ENCODE data around the gene NDUFA13. TPM values are rescaled to one million over a fixed set of nuclear protein-coding genes. Genes with fewer than 3 reads are reported as not detected.

NDUFA13 gene
- total RNA-seq, 2 experiments from 2014 or later = 371 to 388 TPM

DNA sequence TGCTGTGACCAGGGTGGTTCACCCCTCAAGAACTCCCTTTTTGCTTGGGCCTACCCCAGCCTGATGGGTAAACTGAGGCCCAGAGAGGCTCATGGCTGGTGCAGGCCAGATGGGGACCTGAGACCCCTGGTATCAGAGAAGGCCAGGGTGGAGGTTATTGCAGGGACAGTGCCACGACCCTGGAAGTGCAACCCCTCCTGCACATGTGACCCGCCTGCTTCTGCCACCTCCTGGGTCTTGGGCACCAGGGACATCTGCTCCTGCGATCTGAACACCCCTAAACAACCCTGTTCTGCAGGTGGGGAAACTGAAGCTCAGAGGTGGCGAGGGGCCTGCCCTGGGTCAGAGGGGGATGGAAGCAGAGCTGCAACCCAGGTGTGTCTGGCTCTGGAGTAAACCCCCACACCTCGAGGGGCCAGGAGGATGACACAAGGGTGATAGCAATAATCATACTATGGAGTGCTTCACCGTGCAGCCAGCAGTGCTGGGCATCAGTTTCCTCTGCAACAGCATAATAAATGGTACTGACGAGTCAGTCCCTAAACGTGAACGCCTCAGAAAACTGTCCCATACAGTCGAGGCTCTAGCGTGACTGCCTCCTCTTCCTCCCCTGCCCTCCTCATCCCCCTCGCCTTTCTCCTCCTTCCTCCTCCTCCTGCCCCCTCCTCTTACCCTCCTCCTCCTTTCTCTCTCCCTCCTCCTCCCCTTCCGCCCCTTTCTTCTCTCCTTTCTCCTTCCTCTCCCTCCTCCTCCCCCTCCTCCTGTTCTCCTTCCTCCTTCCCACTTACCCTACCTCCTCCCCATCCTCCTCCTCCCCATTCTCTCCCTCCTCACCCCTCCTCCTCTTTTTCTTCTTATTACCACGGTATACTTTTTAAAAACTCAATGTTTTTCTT, 17.0 kb downstream of the NDUFA13 start:
- no peak for DNase-seq
- peaks cover 14% of the 10 kb centered on the region for H3K4me1 Mint-ChIP-seq
- H3K36me3 Mint-ChIP-seq (ENCODE audit: low read depth) = peaks cover 12% of the 10 kb centered on the region
- CTCF ChIA-PET = interaction anchor here (0.5 to 3.2 kb wide), 27 partner anchors 8 to 426 kb away, joined by 3 to 34 read pairs (median 4); partner anchors contain the start of genes GMIP, NDUFA13, TSSK6 and ZNF101
- POLR2A ChIA-PET = interaction anchor here (0.6 to 2.8 kb wide), 17 partner anchors 14 to 304 kb away, joined by 3 to 22 read pairs (median 4); partner anchors contain the start of genes ATP13A1, GMIP, NDUFA13 and TSSK6
- H3K9me3 Mint-ChIP-seq = no peaks in the 10 kb centered on the region
- H3K27ac Mint-ChIP-seq = no peak overlapping the region
- peaks cover 8% of the 10 kb centered on the region for H3K27me3 Mint-ChIP-seq
- H3K4me3 Mint-ChIP-seq = no peak overlapping the region

DNA sequence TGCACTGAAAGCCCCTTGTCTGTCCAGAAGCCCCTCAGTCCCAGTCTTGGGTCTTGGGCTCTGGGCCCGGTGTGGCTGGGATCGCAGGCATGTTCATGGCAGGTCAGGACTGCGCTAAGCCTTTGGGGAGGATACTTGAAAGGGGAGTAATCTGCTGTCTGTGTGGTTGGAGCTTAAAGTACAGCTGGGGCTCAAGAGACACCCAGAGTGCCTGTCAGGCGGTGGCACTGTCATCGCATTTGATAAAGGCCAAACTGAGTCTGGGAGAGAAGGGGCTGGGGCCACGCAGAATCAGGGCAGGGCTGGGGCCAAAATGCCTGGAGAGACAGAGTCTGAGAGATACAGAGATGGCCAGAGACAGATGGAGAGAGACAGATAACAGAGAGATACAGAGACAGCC, 17.8 kb downstream of the NDUFA13 start:
- H3K4me1 Mint-ChIP-seq = peaks cover 19% of the 10 kb centered on the region
- CTCF ChIA-PET = interaction anchor here (3.0 kb wide), 1 partner anchor 57 kb away, joined by 11 read pairs; no protein-coding TSS in a partner anchor
- peaks cover 13% of the 10 kb centered on the region for H3K27me3 Mint-ChIP-seq
- H3K36me3 Mint-ChIP-seq (ENCODE audit: low read depth) = peaks cover 11% of the 10 kb centered on the region
- no peak for DNase-seq
- H3K4me3 Mint-ChIP-seq = no peak overlapping the region
- no peaks in the 10 kb centered on the region for H3K9me3 Mint-ChIP-seq
- no peak overlapping the region for H3K27ac Mint-ChIP-seq
- POLR2A ChIA-PET = interaction anchor here (0.6 to 2.8 kb wide), 3 partner anchors 110 to 304 kb away, joined by 3 to 19 read pairs (median 3); partner anchors contain the start of genes ATP13A1 and GMIP

DNA sequence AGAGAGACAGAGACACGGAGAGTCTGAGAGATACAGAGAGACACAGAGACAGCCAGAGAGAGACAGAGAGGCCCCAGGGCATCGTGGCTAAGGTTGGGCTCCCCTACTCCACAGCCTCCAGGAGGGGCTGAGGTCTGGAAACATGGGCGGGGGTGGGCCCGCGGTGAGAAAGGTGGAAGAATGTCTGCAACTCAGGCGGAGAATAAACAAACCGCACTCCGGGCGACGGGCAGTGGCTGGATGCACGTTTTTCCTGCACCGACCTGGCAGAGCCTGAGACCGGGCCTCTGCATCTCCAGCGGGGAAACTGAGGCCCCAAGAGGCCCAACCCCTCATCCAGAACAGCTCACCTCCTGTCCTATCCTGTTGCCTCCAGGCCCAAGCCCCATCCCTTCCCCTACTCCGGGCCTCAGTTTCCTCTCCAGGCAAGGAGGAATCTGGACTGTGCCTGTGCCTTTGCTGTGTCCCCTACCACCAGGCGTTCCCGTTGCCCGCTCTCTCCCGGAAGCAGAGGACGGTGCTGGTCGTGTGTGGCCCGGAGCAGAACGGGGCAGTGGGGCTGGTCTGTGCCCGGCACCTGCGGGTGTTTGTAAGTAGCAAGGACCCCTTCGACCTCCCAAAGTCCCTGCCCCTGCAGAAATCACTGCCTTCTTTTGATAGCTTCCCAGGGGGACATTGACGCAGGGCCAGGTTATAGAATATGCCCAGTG, 18.7 kb downstream of the NDUFA13 start:
- Mint-ChIP-seq H3K27me3 (peaks cover 18% of the 10 kb centered on the region), H3K9me3 (no peaks in the 10 kb centered on the region), H3K4me3 (no peak overlapping the region), H3K36me3 (ENCODE audit: low read depth) (peaks cover 8% of the 10 kb centered on the region), H3K4me1 (peaks cover 21% of the 10 kb centered on the region), H3K27ac (no peak overlapping the region)
- no peak for DNase-seq
- POLR2A ChIA-PET = interaction anchor here (0.8 to 1.0 kb wide), 2 partner anchors 85 to 109 kb away, joined by 3 read pairs; partner anchors contain the start of gene GMIP
- CTCF ChIA-PET = interaction anchor here (1.1 to 1.2 kb wide), 2 partner anchors 19 to 109 kb away, joined by 4 to 5 read pairs; partner anchors contain the start of gene GMIP

DNA sequence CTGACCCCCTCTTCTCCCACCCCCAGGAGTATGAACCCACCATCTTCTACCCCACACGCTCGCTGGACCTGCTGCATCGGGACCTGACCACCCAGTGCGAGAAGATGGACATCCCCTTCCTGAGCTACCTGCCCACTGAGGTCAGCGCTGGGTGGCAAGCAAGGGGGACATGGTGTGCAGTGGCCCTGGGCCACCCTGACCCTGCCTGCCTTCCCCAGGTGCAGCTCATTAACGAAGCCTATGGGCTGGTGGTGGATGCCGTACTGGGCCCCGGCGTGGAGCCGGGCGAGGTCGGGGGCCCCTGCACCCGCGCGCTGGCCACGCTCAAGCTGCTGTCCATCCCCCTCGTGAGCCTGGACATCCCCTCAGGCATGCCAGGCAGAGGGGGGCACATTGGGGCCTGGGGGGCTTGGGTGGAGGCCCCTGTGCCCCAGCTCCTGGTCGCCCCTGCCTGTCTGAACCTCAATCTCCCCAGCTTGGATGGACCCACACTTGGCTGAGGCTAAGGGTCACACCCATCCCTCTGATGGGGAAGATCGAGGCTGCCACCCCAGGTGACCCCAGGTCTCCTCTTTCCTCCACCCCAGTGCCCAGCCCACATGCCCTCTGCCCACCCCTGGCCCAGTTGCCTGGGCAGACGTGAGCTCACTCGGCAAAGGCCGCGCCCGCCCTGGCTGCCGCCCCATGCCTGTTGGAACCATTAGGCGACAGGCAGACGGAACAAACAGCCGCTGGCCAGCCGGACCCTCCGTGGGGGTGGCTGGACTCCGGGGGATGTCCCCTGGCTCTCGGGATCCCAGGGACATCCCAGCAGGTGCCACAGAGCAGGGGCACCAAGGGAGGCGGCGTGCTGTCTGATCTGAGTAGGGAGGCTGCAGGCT, 19.5 kb downstream of the NDUFA13 start:
- peaks cover 8% of the 10 kb centered on the region for H3K36me3 Mint-ChIP-seq (ENCODE audit: low read depth)
- peaks cover 22% of the 10 kb centered on the region for H3K4me1 Mint-ChIP-seq
- H3K27me3 Mint-ChIP-seq = peaks cover 19% of the 10 kb centered on the region
- no peak for DNase-seq
- no peaks in the 10 kb centered on the region for H3K9me3 Mint-ChIP-seq
- H3K27ac Mint-ChIP-seq = peak overlapping the region; percentile 40
- ChIA-PET POLR2A (interaction anchor here (0.8 to 1.0 kb wide), 2 partner anchors 84 to 108 kb away, joined by 3 read pairs; partner anchors contain the start of gene GMIP), CTCF (interaction anchor here (1.1 to 1.2 kb wide), 2 partner anchors 18 to 108 kb away, joined by 4 to 5 read pairs; partner anchors contain the start of gene GMIP)
- no peak overlapping the region for H3K4me3 Mint-ChIP-seq

DNA sequence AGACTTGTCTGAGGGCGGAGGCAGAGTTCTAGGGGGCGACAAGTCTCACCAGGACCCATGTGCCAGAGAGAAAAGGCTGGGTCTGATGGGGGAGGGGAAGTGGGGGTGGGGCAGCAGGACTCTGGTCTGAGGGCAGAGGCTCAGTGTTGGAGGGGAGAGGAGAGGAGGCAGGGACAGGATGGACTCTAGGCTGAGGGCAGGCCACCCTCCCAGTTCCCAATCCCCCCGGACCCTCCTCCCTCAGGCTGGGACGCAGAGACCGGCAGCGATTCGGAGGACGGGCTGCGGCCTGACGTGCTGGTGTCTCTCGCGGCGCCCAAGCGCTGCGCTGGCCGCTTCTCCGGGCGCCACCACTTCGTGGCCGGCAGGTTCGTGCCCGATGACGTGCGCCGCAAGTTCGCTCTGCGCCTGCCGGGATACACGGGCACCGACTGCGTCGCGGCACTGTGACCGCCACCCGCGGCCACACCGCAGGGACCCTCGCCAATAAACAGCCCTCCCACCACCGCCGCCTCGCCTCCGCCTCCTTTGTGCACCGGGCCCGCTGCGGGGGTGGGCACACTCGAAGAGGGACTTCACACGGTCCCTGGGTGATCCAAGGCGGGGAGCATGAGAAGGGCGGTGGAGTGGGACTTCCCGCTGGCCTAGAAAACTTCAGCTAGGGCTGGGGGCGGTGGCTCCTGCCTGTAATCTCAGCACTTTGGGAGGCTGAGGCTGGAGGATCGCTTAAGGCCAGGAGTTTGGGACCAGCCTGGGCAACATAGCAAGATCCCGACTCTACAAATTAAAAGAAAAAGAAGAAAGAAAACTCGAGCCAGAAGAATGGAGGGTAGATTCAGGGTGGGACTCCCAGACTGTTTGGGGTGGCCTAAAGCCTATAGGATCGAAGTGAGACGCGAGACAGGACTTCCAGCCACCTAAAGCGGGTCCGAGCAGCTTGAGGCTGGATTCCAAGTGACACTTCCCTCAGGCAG, 21.3 kb downstream of the NDUFA13 start:
- no peaks in the 10 kb centered on the region for H3K9me3 Mint-ChIP-seq
- peaks cover 29% of the 10 kb centered on the region for H3K4me1 Mint-ChIP-seq
- DNase-seq = no peak
- no peak overlapping the region for H3K27ac Mint-ChIP-seq
- H3K36me3 Mint-ChIP-seq (ENCODE audit: low read depth) = peaks cover 4% of the 10 kb centered on the region
- peaks cover 22% of the 10 kb centered on the region for H3K27me3 Mint-ChIP-seq
- CTCF ChIA-PET = interaction anchor here (1.3 kb wide), 1 partner anchor 107 kb away, joined by 4 read pairs; the partner anchor contains the start of gene GMIP
- H3K4me3 Mint-ChIP-seq = no peak overlapping the region
- POLR2A ChIA-PET = no interaction called here

DNA sequence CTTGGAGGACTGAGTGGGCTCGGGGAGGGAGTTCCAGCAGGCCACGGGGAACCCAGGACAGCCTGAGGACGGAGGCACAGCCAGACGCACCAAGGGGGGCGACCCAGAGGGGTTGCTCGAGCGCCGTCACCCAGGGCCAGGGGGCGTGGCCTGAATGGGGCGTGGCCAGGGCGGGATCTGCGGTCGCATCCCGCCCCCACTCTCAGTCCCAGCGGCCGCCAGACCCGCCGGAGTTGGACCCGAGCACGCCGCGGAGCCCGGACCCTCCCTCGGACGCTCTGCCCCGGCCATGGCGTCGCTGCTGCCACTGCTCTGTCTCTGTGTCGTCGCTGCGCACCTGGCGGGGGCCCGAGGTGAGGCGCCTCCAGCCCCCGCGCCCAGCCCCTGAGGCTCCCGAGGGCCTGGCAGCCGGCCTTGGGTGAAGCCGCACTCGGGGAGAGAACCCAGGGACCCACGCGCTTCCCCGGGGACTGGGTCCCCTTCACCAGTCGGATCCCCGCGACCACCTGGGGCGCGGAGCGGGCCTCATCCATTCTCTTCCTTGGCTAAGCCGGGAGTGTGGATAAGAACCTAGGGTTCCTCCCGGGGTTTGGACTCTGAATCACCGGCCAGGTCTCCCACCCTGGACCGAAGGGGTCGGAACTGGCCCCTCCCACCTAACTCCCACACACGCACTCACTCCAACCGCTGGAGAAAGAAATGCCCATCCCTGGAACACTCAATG, 22.2 kb downstream of the NDUFA13 start, which contains the start of gene CILP2:
CILP2 (plus strand) TSS at position 205 of the 724 bp plus-strand sequence; CDS start at position 290, 85 bp downstream.
- ChIA-PET CTCF (interaction anchor here (1.2 to 1.3 kb wide), 2 partner anchors 16 to 106 kb away, joined by 4 to 8 read pairs; partner anchors contain the start of gene GMIP), POLR2A (interaction anchor here (0.9 to 1.4 kb wide), 2 partner anchors 10 to 91 kb away, joined by 3 read pairs; no protein-coding TSS in a partner anchor)
- Mint-ChIP-seq H3K36me3 (ENCODE audit: low read depth) (peaks cover 4% of the 10 kb centered on the region), H3K4me3 (no peak within 1 kb of the TSS), H3K27me3 (peaks cover 22% of the 10 kb centered on the region), H3K4me1 (peaks cover 27% of the 10 kb centered on the region), H3K27ac (no peak within 1 kb of the TSS), H3K9me3 (no peaks in the 10 kb centered on the region)
- DNase-seq = no peak

DNA sequence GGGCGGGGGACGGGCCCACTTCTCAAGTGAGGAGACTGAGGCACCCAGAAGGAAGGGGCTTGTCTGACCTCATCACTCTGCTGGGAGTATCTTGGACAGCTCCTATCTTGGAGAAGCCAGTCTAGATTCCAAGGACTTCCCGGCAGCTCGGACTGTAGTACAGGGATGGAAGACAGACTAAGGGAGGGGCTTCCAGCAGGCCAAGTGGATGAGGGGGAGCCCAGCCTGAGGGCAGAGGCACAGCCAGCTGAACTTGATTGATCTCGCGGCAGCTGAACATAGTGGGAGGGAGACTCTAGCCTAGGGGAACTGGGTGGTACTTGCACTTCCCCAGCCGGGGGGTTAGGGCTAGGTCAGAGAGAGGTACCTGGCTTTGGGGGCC, 22.8 kb downstream of the NDUFA13 start:
- CTCF ChIA-PET = interaction anchor here (0.6 to 1.2 kb wide), 2 partner anchors 15 to 435 kb away, joined by 3 to 8 read pairs; no protein-coding TSS in a partner anchor

DNA sequence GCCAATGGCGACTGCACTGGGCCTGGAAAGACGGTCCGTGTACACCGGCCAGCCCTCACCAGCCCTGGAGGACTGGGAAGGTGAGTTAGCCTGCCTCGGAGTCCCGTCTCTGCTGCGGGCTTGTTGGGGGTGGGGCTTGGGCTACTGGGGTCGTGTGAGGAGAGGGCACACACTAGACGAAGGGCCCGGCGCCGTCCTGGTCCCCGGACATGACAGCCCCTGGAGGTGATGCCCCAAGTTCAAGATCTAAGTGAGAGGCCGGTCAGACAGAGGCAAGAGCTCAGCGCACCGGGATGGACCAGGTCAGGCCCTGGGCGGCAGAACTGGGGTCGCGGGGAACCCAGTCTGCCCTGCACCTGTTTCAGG, 23.7 kb downstream of the NDUFA13 start:
- POLR2A ChIA-PET = interaction anchor here (1.4 kb wide), 1 partner anchor 9 kb away, joined by 3 read pairs; no protein-coding TSS in a partner anchor
- H3K9me3 Mint-ChIP-seq = no peaks in the 10 kb centered on the region

More for the DNA sequence above, 22.8 kb downstream of the NDUFA13 start:
- DNase-seq = no peak
- Mint-ChIP-seq H3K27ac (no peak overlapping the region), H3K36me3 (ENCODE audit: low read depth) (peaks cover 4% of the 10 kb centered on the region), H3K4me1 (peaks cover 27% of the 10 kb centered on the region), H3K27me3 (peaks cover 22% of the 10 kb centered on the region), H3K4me3 (no peak overlapping the region), H3K9me3 (no peaks in the 10 kb centered on the region)
- POLR2A ChIA-PET = interaction anchor here (0.9 to 1.4 kb wide), 2 partner anchors 9 to 90 kb away, joined by 3 read pairs; no protein-coding TSS in a partner anchor

DNA sequence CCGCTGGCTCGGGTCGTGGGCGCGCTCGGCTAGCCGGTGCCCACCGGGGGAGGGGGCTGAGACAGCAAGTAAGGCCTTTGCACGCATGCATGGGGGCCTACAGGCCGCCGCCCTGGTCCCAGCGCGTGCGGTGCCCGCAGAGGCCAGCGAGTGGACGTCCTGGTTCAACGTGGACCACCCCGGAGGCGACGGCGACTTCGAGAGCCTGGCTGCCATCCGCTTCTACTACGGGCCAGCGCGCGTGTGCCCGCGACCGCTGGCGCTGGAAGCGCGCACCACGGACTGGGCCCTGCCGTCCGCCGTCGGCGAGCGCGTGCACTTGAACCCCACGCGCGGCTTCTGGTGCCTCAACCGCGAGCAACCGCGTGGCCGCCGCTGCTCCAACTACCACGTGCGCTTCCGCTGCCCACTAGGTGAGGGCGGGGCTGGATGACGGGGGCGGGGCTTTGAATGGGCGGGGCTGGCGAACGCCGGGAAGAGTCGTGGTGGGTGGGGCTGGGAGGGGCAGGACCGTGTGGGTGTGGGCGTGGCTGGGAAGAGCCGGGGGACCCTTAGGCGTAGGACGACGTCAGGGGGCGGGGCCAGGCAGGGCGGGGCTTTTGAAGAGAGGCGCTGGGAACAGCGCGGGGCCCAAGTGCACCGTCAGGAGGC, 24.2 kb downstream of the NDUFA13 start:
- Mint-ChIP-seq H3K4me3 (peak overlapping the region; percentile 43), H3K4me1 (peaks cover 27% of the 10 kb centered on the region), H3K9me3 (no peaks in the 10 kb centered on the region), H3K36me3 (ENCODE audit: low read depth) (no peaks in the 10 kb centered on the region), H3K27me3 (peaks cover 22% of the 10 kb centered on the region), H3K27ac (no peak overlapping the region)
- CTCF ChIA-PET = no interaction called here
- POLR2A ChIA-PET = interaction anchor here (1.3 kb wide), 1 partner anchor 281 kb away, joined by 3 read pairs; the partner anchor contains the start of gene ZNF506
- peak; percentile 73 for DNase-seq

More for the DNA sequence above, 23.7 kb downstream of the NDUFA13 start:
- peaks cover 22% of the 10 kb centered on the region for H3K27me3 Mint-ChIP-seq
- DNase-seq = no peak
- CTCF ChIA-PET = interaction anchor here (1.2 kb wide), 1 partner anchor 14 kb away, joined by 8 read pairs; no protein-coding TSS in a partner anchor
- peaks cover 27% of the 10 kb centered on the region for H3K4me1 Mint-ChIP-seq
- H3K27ac Mint-ChIP-seq = no peak overlapping the region
- H3K36me3 Mint-ChIP-seq (ENCODE audit: low read depth) = no peaks in the 10 kb centered on the region
- H3K4me3 Mint-ChIP-seq = no peak overlapping the region
